GM23338 (cell line): ENCODE data around the gene SLC7A10. TPM values are rescaled to one million over a fixed set of nuclear protein-coding genes. Genes with fewer than 3 reads are reported as not detected.

Experiments
- ATAC-seq: fragments of 200-7000 bp; cut with Tn5 transposase; 3 replicates; pipeline ENCODE4 v1.9.1; 2020
- DNase-seq: peaks from one replicate; pipeline ENCODE4 v3.0.0-alpha.2; 2015; ENCODE audit warnings: low spot score
- H2AFZ ChIP-seq: fragments of 200-600 bp; sonication (generic); 2 replicates; pipeline ENCODE4 v1.8.0; 2016; ENCODE audit warnings: antibody characterized with exemption, mild to moderate bottlenecking, moderate library complexity
- H3F3A ChIP-seq: fragments of 200-600 bp; sonication (generic); replicated peaks from 2 replicates; pipeline ENCODE4 v1.8.0; 2017; ENCODE audit warnings: antibody characterized with exemption, mixed run types, low read depth
- H3K27ac ChIP-seq: fragments of 200-600 bp; sonication (generic); 2 replicates; pipeline ENCODE4 v1.6.1; 2016; ENCODE audit warnings: low read depth
- H3K27me3 ChIP-seq: fragments of 200-600 bp; sonication (generic); 2 replicates; pipeline ENCODE4 v1.8.0; 2016; ENCODE audit warnings: mild to moderate bottlenecking, mixed run types, moderate library complexity; ENCODE audit not compliant: insufficient read depth
- H3K36me3 ChIP-seq: fragments of 200-600 bp; sonication (generic); 2 replicates; pipeline ENCODE4 v1.8.0; 2016; ENCODE audit warnings: mild to moderate bottlenecking; ENCODE audit not compliant: insufficient read depth
- H3K4me1 ChIP-seq: fragments of 200-600 bp; sonication (generic); 2 replicates; pipeline ENCODE4 v1.8.0; 2016; ENCODE audit warnings: mild to moderate bottlenecking, moderate library complexity; ENCODE audit not compliant: insufficient read depth
- H3K4me2 ChIP-seq: fragments of 200-600 bp; sonication (generic); 2 replicates; pipeline ENCODE4 v1.7.1; 2017; ENCODE audit warnings: mixed run types
- H3K4me3 ChIP-seq: fragments of 200-600 bp; sonication (generic); 2 replicates; pipeline ENCODE4 v1.6.1; 2016; ENCODE audit warnings: mixed run types
- H3K79me2 ChIP-seq: fragments of 200-600 bp; sonication (generic); replicated peaks from 2 replicates; pipeline ENCODE4 v1.8.0; 2017; ENCODE audit warnings: mild to moderate bottlenecking; ENCODE audit not compliant: insufficient read depth
- H3K9me2 ChIP-seq: fragments of 200-600 bp; sonication (generic); 2 replicates; pipeline ENCODE4 v1.8.0; 2017; ENCODE audit not compliant: insufficient read depth
- H4K20me1 ChIP-seq: fragments of 200-600 bp; sonication (generic); replicated peaks from 2 replicates; pipeline ENCODE4 v1.8.0; 2017; ENCODE audit warnings: mild to moderate bottlenecking; ENCODE audit not compliant: insufficient read depth
- H3K27ac Mint-ChIP-seq: 2 replicates; pipeline ENCODE4 v1.8.0; 2020; ENCODE audit warnings: inconsistent platforms, mild to moderate bottlenecking, moderate library complexity, mixed read lengths
- H3K27me3 Mint-ChIP-seq: 3 replicates; pipeline ENCODE4 v1.8.0; 2022; ENCODE audit warnings: low read depth, mild to moderate bottlenecking, moderate library complexity, mixed read lengths, inconsistent platforms; ENCODE audit not compliant: insufficient read depth, poor library complexity
- H3K36me3 Mint-ChIP-seq: 3 replicates; pipeline ENCODE4 v1.8.0; 2021; ENCODE audit warnings: low read depth, mild to moderate bottlenecking, inconsistent platforms, moderate library complexity, mixed read lengths
- H3K4me1 Mint-ChIP-seq: 3 replicates; pipeline ENCODE4 v1.8.0; 2020; ENCODE audit warnings: mild to moderate bottlenecking, inconsistent platforms, mixed read lengths
- H3K4me3 Mint-ChIP-seq: 3 replicates; pipeline ENCODE4 v1.8.0; 2021; ENCODE audit warnings: moderate library complexity, mild to moderate bottlenecking, inconsistent platforms, mixed read lengths
- H3K9me3 Mint-ChIP-seq: 3 replicates; pipeline ENCODE4 v1.8.0; 2020; ENCODE audit warnings: moderate library complexity, mild to moderate bottlenecking, inconsistent platforms, mixed read lengths
- CREB1 ChIP-seq: fragments of 250-450 bp; sonication (Bioruptor Pico); IDR thresholded peaks from 2 replicates; pipeline ENCODE4 v1.5.0; 2020; ENCODE audit warnings: low read depth, mild to moderate bottlenecking, moderate library complexity
- CTCF ChIP-seq, 2 experiments: fragments of 200-600 bp in 1 of 2; sonication (generic) in 1 of 2; conservative IDR thresholded peaks; 2 replicates each; pipeline versions ENCODE4 v1.5.1 to v1.6.1; 2016 to 2017; ENCODE audit warnings: antibody characterized with exemption in 2 of 2, low read depth in 2 of 2, mild to moderate bottlenecking in 2 of 2, moderate library complexity in 1 of 2
- ETS1 ChIP-seq: IDR thresholded peaks from 2 replicates; pipeline ENCODE4 v1.6.1; 2016; ENCODE audit warnings: antibody characterized with exemption
- EZH2phosphoT487 ChIP-seq: fragments of 200-600 bp; sonication (generic); IDR thresholded peaks from one replicate; pipeline ENCODE4 v1.8.1; 2018; ENCODE audit warnings: antibody characterized with exemption; ENCODE audit not compliant: unreplicated experiment
- JUNB ChIP-seq: IDR thresholded peaks from one replicate; pipeline ENCODE4 v1.6.1; 2016; ENCODE audit warnings: antibody characterized with exemption; ENCODE audit not compliant: unreplicated experiment
- NANOG ChIP-seq: IDR thresholded peaks from 2 replicates; pipeline ENCODE4 v1.6.1; 2016; ENCODE audit warnings: antibody characterized with exemption, borderline replicate concordance
- POLR2AphosphoS5 ChIP-seq: IDR thresholded peaks from 2 replicates; pipeline ENCODE4 v1.6.1; 2016; ENCODE audit warnings: antibody characterized with exemption, low read depth
- REST ChIP-seq: IDR thresholded peaks from one replicate; pipeline ENCODE4 v1.6.1; 2018; ENCODE audit warnings: antibody characterized with exemption; ENCODE audit not compliant: unreplicated experiment
- STAT1 ChIP-seq: IDR thresholded peaks from one replicate; pipeline ENCODE4 v1.6.1; 2016; ENCODE audit warnings: antibody characterized with exemption; ENCODE audit not compliant: unreplicated experiment
- ZNF114 ChIP-seq: fragments of 250-450 bp; sonication (Bioruptor Pico); IDR thresholded peaks from 2 replicates; pipeline ENCODE4 v1.5.0; 2020; ENCODE audit warnings: mild to moderate bottlenecking, moderate library complexity
- ZNF331 ChIP-seq: fragments of 250-450 bp; sonication (Bioruptor Pico); IDR thresholded peaks from 2 replicates; pipeline ENCODE4 v1.5.0; 2020; ENCODE audit warnings: low read depth, mild to moderate bottlenecking, moderate library complexity
- polyA plus RNA-seq: library from polyadenylated mRNA; unstranded; fragments of >200 nt; fragmentation: Nextera tagmentation; extraction: Ambion mirVana; gene quantifications from 2 replicates; pipeline ENCODE4 v1.2.1, GENCODE V29; 2016
- total RNA-seq: library from RNA; depleted of rRNA; stranded (reverse); fragments of >200 nt; shearing (Covaris generic); gene quantifications from 2 replicates; pipeline ENCODE4 v1.2.3, GENCODE V29; 2014

SLC7A10 gene
- total and polyA plus RNA-seq, 2 experiments from 2014 or later: 3.3 to 6.3 TPM

- H3K4me1 ChIP-seq: no peaks in the 10 kb centered on the region
- Mint-ChIP-seq H3K9me3 (peaks cover 18% of the 10 kb centered on the region), H3K4me1 (no peaks in the 10 kb centered on the region), H3K27ac (no peak overlapping the region), H3K36me3 (no peaks in the 10 kb centered on the region; the same call in 2 of the 3 replicates), H3K4me3 (no peak overlapping the region), H3K27me3 (peaks cover 1% of the 10 kb centered on the region)
- H3K27me3 ChIP-seq: no peaks in the 10 kb centered on the region
- no peak overlapping the region for H3K4me3 ChIP-seq
- no peaks in the 10 kb centered on the region for H4K20me1 ChIP-seq
- no peaks in the 10 kb centered on the region for H3F3A ChIP-seq
- no peak overlapping the region for H2AFZ ChIP-seq
- TF ChIP-seq REST (no peak), CTCF (conservative IDR thresholded peaks at IDR 0.05; ENCODE audit: low read depth in 2 of 2) (peak; percentile 50 to 74)
- no peak for ATAC-seq
- DNase-seq: peak; percentile 45
- H3K27ac ChIP-seq: no peak overlapping the region
- H3K79me2 ChIP-seq: no peaks in the 10 kb centered on the region
- no peaks in the 10 kb centered on the region for H3K9me2 ChIP-seq
- H3K36me3 ChIP-seq: peaks cover 6% of the 10 kb centered on the region; the same call in 1 of the 2 replicates
- H3K4me2 ChIP-seq: no peak overlapping the region
Observed at GRCh38 chr19:33245948-33246708, 20.5 kb upstream of the SLC7A10 start.

GRCh38 chr19:33242911-33243310 is 17.3 kb upstream of the SLC7A10 start:
- Histone ChIP-seq H3K27ac (no peak overlapping the region), H3K4me1 (no peaks in the 10 kb centered on the region), H3K79me2 (no peaks in the 10 kb centered on the region), H4K20me1 (no peaks in the 10 kb centered on the region), H3K4me3 (no peak overlapping the region), H3F3A (no peaks in the 10 kb centered on the region), H3K36me3 (peaks cover 6% of the 10 kb centered on the region; the same call in 1 of the 2 replicates), H2AFZ (no peak overlapping the region), H3K27me3 (no peaks in the 10 kb centered on the region), H3K9me2 (no peaks in the 10 kb centered on the region), H3K4me2 (no peak overlapping the region)
- Mint-ChIP-seq H3K36me3 (no peaks in the 10 kb centered on the region; the same call in 2 of the 3 replicates), H3K27me3 (no peaks in the 10 kb centered on the region), H3K4me3 (no peak overlapping the region), H3K27ac (no peak overlapping the region), H3K9me3 (peaks cover 18% of the 10 kb centered on the region), H3K4me1 (0 out of 3 replicates have a peak, but pooled peaks cover 2% of the 10 kb centered on the region)
- no peak for DNase-seq
- ATAC-seq: no peak
- TF ChIP-seq POLR2AphosphoS5: no peak
- TF ChIP-seq EZH2phosphoT487: no peak
- TF ChIP-seq ETS1: no peak
- no peak for TF ChIP-seq ZNF331 (CRISPR knock-in tag)
- no peak for TF ChIP-seq NANOG
- TF ChIP-seq STAT1: no peak
- TF ChIP-seq JUNB: no peak
- TF ChIP-seq CREB1 (CRISPR knock-in tag): no peak
- no peak for TF ChIP-seq CTCF (conservative IDR thresholded peaks at IDR 0.05; ENCODE audit: low read depth in 2 of 2)
- TF ChIP-seq REST: no peak
- TF ChIP-seq ZNF114 (CRISPR knock-in tag): no peak
